ENCODE results near the gene ZNF366. TPM values are rescaled to one million over a fixed set of nuclear protein-coding genes. Genes with fewer than 3 reads are reported as not detected.

Gene ZNF366
- total RNA-seq, 3 donors from 2014 or later = not detected

- H3K4me3 Mint-ChIP-seq = no peak overlapping the region
- H3K4me1 Mint-ChIP-seq (ENCODE audit: low read depth) = no peaks in the 10 kb centered on the region
- H3K9me3 Mint-ChIP-seq = no peaks in the 10 kb centered on the region
- H3K27me3 Mint-ChIP-seq (ENCODE audit: low read depth) = peaks cover 8% of the 10 kb centered on the region
- no peaks in the 10 kb centered on the region for H3K36me3 Mint-ChIP-seq (ENCODE audit: insufficient read depth)
- no peak for DNase-seq
- ATAC-seq = no peak
Measured at GRCh38 chr5:72489536-72489935, 17.7 kb downstream of the ZNF366 start.

DNA sequence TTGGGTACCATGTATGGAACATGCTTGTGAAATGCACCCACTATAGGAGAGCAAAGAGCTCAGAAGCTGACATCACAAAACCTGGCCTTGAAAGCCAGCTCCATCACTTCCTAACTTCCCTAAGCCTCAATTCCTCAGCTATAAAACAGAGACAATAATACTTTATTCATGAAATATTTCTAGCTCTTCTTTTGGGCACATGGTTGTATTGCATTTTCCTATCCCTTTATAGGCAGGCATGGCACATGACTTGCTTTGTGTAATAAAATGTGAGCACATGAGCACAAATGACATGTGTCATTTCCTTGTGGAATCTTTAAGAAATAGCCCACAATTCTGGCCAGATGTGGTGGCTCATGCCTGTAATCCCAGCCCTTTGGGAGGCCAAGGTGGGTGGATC is 18.5 kb downstream of the ZNF366 start:
- Mint-ChIP-seq H3K27me3 (ENCODE audit: low read depth) (peaks cover 8% of the 10 kb centered on the region), H3K9me3 (no peaks in the 10 kb centered on the region), H3K4me1 (ENCODE audit: low read depth) (no peaks in the 10 kb centered on the region), H3K36me3 (ENCODE audit: insufficient read depth) (no peaks in the 10 kb centered on the region), H3K4me3 (no peak overlapping the region)
- DNase-seq = no peak
- ATAC-seq = no peak

- no peak overlapping the region for H3K4me3 Mint-ChIP-seq
- peaks cover 10% of the 10 kb centered on the region for H3K27me3 Mint-ChIP-seq (ENCODE audit: low read depth)
- ATAC-seq (no peak), DNase-seq (no peak)
- H3K9me3 Mint-ChIP-seq = no peaks in the 10 kb centered on the region
- H3K36me3 Mint-ChIP-seq (ENCODE audit: insufficient read depth) = no peaks in the 10 kb centered on the region
- no peaks in the 10 kb centered on the region for H3K4me1 Mint-ChIP-seq (ENCODE audit: low read depth)
Measured at GRCh38 chr5:72487177-72487576, 20.0 kb downstream of the ZNF366 start.

- Mint-ChIP-seq H3K4me1 (ENCODE audit: low read depth) (no peaks in the 10 kb centered on the region), H3K36me3 (ENCODE audit: insufficient read depth) (no peaks in the 10 kb centered on the region), H3K4me3 (no peak overlapping the region), H3K9me3 (no peaks in the 10 kb centered on the region), H3K27me3 (ENCODE audit: low read depth) (peaks cover 12% of the 10 kb centered on the region)
- DNase-seq (no peak), ATAC-seq (no peak)
Measured at GRCh38 chr5:72486371-72486770, 20.8 kb downstream of the ZNF366 start.

GRCh38 chr5:72485430-72485974 is 21.7 kb downstream of the ZNF366 start:
- H3K4me3 Mint-ChIP-seq = no peak overlapping the region
- H3K27me3 Mint-ChIP-seq (ENCODE audit: low read depth) = peaks cover 12% of the 10 kb centered on the region
- ATAC-seq (no peak), DNase-seq (no peak)
- H3K36me3 Mint-ChIP-seq (ENCODE audit: insufficient read depth) = no peaks in the 10 kb centered on the region
- H3K4me1 Mint-ChIP-seq (ENCODE audit: low read depth) = no peaks in the 10 kb centered on the region
- no peaks in the 10 kb centered on the region for H3K9me3 Mint-ChIP-seq

DNA sequence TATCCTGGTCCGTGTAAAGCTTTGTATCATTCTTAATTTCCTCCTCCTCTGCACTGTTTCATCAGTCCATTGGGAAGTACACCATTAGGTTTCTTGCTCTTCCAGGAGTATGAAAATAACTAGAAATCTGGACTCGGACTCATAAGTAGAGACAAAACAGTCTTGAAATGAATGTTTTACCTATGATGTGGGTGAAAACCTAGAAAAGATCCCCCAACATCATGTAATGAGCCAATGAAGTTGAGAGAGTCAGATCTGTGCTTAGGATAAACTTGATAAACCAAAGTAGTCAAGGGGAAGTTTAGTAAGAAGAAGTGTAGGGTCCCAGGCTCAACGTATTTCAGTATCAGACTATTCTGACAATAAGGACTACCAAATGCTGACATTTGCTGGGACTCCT is 25.2 kb downstream of the ZNF366 start:
- no peak overlapping the region for H3K4me3 Mint-ChIP-seq
- no peaks in the 10 kb centered on the region for H3K9me3 Mint-ChIP-seq
- no peaks in the 10 kb centered on the region for H3K4me1 Mint-ChIP-seq (ENCODE audit: low read depth)
- ATAC-seq (no peak), DNase-seq (no peak)
- peaks cover 10% of the 10 kb centered on the region for H3K27me3 Mint-ChIP-seq (ENCODE audit: low read depth)
- H3K36me3 Mint-ChIP-seq (ENCODE audit: insufficient read depth) = no peaks in the 10 kb centered on the region

- no peak overlapping the region for H3K4me3 Mint-ChIP-seq
- no peaks in the 10 kb centered on the region for H3K9me3 Mint-ChIP-seq
- H3K36me3 Mint-ChIP-seq (ENCODE audit: insufficient read depth) = no peaks in the 10 kb centered on the region
- DNase-seq = no peak
- H3K27me3 Mint-ChIP-seq (ENCODE audit: low read depth) = peaks cover 11% of the 10 kb centered on the region
- no peaks in the 10 kb centered on the region for H3K4me1 Mint-ChIP-seq (ENCODE audit: low read depth)
- no peak for ATAC-seq
Measured at GRCh38 chr5:72480841-72481240, 26.4 kb downstream of the ZNF366 start.

DNA sequence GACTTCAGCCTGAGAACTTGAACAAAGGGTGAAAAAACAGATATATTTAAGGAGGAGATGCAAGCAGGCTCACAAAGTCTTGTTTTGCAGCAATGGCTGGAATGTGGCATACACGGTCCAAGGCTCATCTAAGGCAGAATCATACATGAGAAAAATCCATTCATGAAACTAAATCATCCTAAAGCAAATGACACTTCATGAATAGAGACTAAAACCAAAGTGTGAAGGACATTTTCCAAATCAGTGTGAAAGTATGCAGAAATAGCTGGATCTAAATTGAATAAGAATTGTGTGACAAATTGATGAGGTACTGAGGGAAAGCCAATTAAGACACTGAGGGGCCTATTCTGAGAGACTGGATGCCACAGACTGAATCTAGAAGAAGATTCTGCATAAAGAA is 27.3 kb downstream of the ZNF366 start:
- Mint-ChIP-seq H3K4me1 (ENCODE audit: low read depth) (no peaks in the 10 kb centered on the region), H3K4me3 (no peak overlapping the region), H3K27me3 (ENCODE audit: low read depth) (peaks cover 6% of the 10 kb centered on the region), H3K9me3 (no peaks in the 10 kb centered on the region), H3K36me3 (ENCODE audit: insufficient read depth) (no peaks in the 10 kb centered on the region)
- ATAC-seq (no peak), DNase-seq (no peak)

- no peaks in the 10 kb centered on the region for H3K9me3 Mint-ChIP-seq
- no peaks in the 10 kb centered on the region for H3K4me1 Mint-ChIP-seq (ENCODE audit: low read depth)
- ATAC-seq (no peak), DNase-seq (no peak)
- H3K36me3 Mint-ChIP-seq (ENCODE audit: insufficient read depth) = no peaks in the 10 kb centered on the region
- H3K27me3 Mint-ChIP-seq (ENCODE audit: low read depth) = peaks cover 6% of the 10 kb centered on the region
- no peak overlapping the region for H3K4me3 Mint-ChIP-seq
Measured at GRCh38 chr5:72478684-72479083, 28.5 kb downstream of the ZNF366 start.

DNA sequence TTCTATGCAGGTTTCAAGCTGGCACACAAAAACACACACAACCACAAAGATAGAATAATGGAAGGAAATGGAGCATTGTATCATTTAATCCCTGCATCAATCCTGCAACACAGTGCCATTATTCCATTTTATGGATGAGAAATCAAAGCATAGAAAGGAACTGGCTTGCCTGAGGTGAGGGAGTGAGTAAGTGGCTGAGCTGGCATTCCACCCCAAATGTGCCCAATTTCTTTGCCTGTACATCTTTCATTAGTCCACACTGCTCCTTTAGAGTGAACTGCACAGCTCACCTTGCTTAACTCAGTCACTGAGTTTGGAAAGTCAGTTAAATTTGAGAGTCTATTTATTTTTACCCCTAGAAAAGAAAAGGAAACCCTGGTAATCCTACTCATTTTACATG is 28.9 kb downstream of the ZNF366 start:
- ATAC-seq (no peak), DNase-seq (no peak)
- Mint-ChIP-seq H3K9me3 (no peaks in the 10 kb centered on the region), H3K4me3 (no peak overlapping the region), H3K36me3 (ENCODE audit: insufficient read depth) (no peaks in the 10 kb centered on the region), H3K4me1 (ENCODE audit: low read depth) (no peaks in the 10 kb centered on the region), H3K27me3 (ENCODE audit: low read depth) (peaks cover 6% of the 10 kb centered on the region)

GRCh38 chr5:72477644-72478043 is 29.6 kb downstream of the ZNF366 start:
- no peak for ATAC-seq
- Mint-ChIP-seq H3K9me3 (no peaks in the 10 kb centered on the region), H3K4me1 (ENCODE audit: low read depth) (no peaks in the 10 kb centered on the region), H3K4me3 (no peak overlapping the region), H3K27me3 (ENCODE audit: low read depth) (peaks cover 6% of the 10 kb centered on the region), H3K36me3 (ENCODE audit: insufficient read depth) (no peaks in the 10 kb centered on the region)
- no peak for DNase-seq

DNA sequence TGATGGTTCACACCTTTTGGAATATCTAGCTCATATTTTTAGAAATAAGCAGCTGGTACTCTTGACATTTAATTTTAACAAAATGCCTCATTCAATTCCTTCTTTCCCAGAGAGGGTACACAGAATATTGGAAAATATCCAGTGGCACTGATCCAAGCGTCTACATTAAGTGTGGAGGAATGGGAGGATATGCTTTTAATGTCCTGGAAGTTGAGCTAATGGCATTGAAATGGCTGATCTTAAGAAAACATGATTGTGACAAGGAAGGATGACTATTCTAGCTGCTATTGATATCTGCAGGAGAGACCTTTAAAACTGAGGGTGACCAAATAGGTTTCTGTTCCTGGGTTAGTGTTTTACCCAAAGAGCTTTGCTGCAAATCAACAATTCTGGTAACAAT is 30.0 kb downstream of the ZNF366 start:
- H3K9me3 Mint-ChIP-seq = no peaks in the 10 kb centered on the region
- DNase-seq (no peak), ATAC-seq (no peak)
- H3K36me3 Mint-ChIP-seq (ENCODE audit: insufficient read depth) = no peaks in the 10 kb centered on the region
- no peaks in the 10 kb centered on the region for H3K4me1 Mint-ChIP-seq (ENCODE audit: low read depth)
- H3K27me3 Mint-ChIP-seq (ENCODE audit: low read depth) = peaks cover 5% of the 10 kb centered on the region
- H3K4me3 Mint-ChIP-seq = no peak overlapping the region

DNA sequence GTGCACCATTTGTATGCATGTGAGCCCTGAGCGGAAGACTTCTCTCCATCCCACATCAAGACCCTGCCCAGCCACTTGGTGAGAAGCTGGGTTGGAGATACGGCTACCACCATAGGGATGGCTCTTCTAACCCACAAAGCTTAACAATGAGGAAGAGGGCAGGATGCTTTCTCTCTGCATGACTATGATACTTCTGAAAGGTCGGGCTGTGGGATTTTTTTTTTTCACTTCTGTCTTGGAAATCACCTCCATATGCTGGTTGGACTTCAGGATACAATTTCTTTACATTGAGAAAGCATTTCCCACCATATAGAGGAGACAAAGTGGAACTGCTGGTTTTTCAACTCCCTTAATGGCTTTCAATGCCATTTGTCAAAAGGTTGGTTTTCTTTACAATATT is 30.5 kb downstream of the ZNF366 start:
- ATAC-seq (no peak), DNase-seq (no peak)
- Mint-ChIP-seq H3K9me3 (no peaks in the 10 kb centered on the region), H3K36me3 (ENCODE audit: insufficient read depth) (no peaks in the 10 kb centered on the region), H3K27me3 (ENCODE audit: low read depth) (peaks cover 3% of the 10 kb centered on the region), H3K4me3 (no peak overlapping the region), H3K4me1 (ENCODE audit: low read depth) (no peaks in the 10 kb centered on the region)

DNA sequence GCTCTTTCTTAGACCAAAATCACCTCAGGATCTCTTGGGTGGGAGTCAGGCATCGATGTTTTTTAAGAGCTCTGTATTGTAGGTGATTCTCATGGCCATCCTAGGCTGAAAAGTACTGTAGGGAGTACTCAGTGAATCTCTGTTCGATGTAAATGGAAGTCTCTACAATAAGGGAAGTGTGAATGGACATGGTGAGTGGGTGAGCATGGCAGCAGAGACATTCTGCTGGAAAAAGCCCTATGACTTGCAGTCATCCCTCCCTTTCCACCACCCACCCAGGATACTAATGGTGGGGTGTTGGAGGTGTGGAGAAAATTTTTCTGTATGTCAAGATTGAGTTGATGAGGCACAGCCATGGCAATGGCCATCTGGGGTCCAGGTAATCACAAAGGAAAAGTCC is 30.9 kb downstream of the ZNF366 start:
- no peak for DNase-seq
- H3K9me3 Mint-ChIP-seq = no peaks in the 10 kb centered on the region
- no peaks in the 10 kb centered on the region for H3K4me1 Mint-ChIP-seq (ENCODE audit: low read depth)
- H3K27me3 Mint-ChIP-seq (ENCODE audit: low read depth) = peaks cover 3% of the 10 kb centered on the region
- H3K4me3 Mint-ChIP-seq = no peak overlapping the region
- no peaks in the 10 kb centered on the region for H3K36me3 Mint-ChIP-seq (ENCODE audit: insufficient read depth)
- no peak for ATAC-seq

- DNase-seq (no peak), ATAC-seq (no peak)
- Mint-ChIP-seq H3K4me3 (no peak overlapping the region), H3K4me1 (ENCODE audit: low read depth) (no peaks in the 10 kb centered on the region), H3K27me3 (ENCODE audit: low read depth) (peaks cover 9% of the 10 kb centered on the region), H3K9me3 (no peaks in the 10 kb centered on the region), H3K36me3 (ENCODE audit: insufficient read depth) (no peaks in the 10 kb centered on the region)
Measured at GRCh38 chr5:72474516-72474915, 32.7 kb downstream of the ZNF366 start.

DNA sequence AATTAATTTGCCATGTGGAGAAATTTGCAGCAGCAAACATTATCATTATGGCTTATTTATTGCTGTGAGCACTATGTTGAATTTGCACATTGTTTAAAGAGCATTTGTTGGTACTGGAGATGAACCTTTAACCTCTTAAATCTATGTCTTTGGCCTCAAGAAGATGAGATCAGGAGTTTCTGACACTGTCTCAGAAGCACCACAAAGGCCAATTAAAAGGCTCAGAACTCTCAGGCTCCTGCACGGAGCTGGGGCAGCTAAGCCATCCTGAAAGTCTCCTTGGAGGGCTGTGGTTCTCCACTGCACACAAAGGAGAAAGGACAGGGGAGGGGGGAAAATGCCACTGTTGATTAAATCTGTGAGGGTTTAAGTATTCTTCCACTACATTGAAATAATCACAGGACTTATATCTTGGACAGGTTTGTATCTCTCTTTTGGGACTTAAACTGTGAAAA is 33.1 kb downstream of the ZNF366 start:
- Mint-ChIP-seq H3K4me3 (no peak overlapping the region), H3K9me3 (no peaks in the 10 kb centered on the region), H3K36me3 (ENCODE audit: insufficient read depth) (no peaks in the 10 kb centered on the region), H3K27me3 (ENCODE audit: low read depth) (peaks cover 9% of the 10 kb centered on the region), H3K4me1 (ENCODE audit: low read depth) (no peaks in the 10 kb centered on the region)
- DNase-seq = no peak
- ATAC-seq = no peak
